KMS-11 (cell line): Measurements from ENCODE around the gene DDI1.
"Not testable (repeated sequence)": the region's sequence is repeated elsewhere in the genome, so short reads cannot be mapped to it uniquely, and the experiment has no call there.

ENCODE experiments used
- H2AFZ ChIP-seq: fragments of 200-600 bp; sonication (generic); 2 replicates; pipeline ENCODE4 v1.6.1; 2016; ENCODE audit warnings: antibody characterized with exemption, mixed run types, low read depth
- H3K27ac ChIP-seq: fragments of 200-600 bp; sonication (generic); 2 replicates; pipeline ENCODE4 v1.6.1; 2016; ENCODE audit warnings: mild to moderate bottlenecking, mixed run types
- H3K27me3 ChIP-seq: fragments of 200-600 bp; sonication (generic); 2 replicates; pipeline ENCODE4 v1.6.1; 2017; ENCODE audit warnings: mild to moderate bottlenecking, low read depth, mixed run types, moderate library complexity; ENCODE audit not compliant: insufficient read depth
- H3K36me3 ChIP-seq: fragments of 200-600 bp; sonication (generic); 2 replicates; pipeline ENCODE4 v1.6.1; 2017; ENCODE audit warnings: mild to moderate bottlenecking, mixed run types; ENCODE audit not compliant: insufficient read depth
- H3K4me1 ChIP-seq: fragments of 200-600 bp; sonication (generic); 2 replicates; pipeline ENCODE4 v1.6.1; 2016; ENCODE audit warnings: mild to moderate bottlenecking, low read depth, mixed run types; ENCODE audit not compliant: poor library complexity, severe bottlenecking
- H3K4me2 ChIP-seq: fragments of 200-600 bp; sonication (generic); 2 replicates; pipeline ENCODE4 v1.7.0; 2016; ENCODE audit warnings: mild to moderate bottlenecking, mixed run types
- H3K4me3 ChIP-seq: fragments of 200-600 bp; sonication (generic); IDR thresholded peaks from 2 replicates; pipeline ENCODE4 v1.6.1; 2017; ENCODE audit warnings: low read depth, low read length, mixed read lengths; ENCODE audit not compliant: insufficient read depth
- H3K79me2 ChIP-seq: fragments of 200-600 bp; sonication (generic); 2 replicates; pipeline ENCODE4 v1.6.1; 2016; ENCODE audit warnings: low read depth, mixed run types; ENCODE audit not compliant: insufficient read depth
- H3K9ac ChIP-seq: fragments of 200-600 bp; sonication (generic); 2 replicates; pipeline ENCODE4 v1.6.1; 2016; ENCODE audit warnings: mild to moderate bottlenecking, mixed run types
- H4K20me1 ChIP-seq: fragments of 200-600 bp; sonication (generic); 2 replicates; pipeline ENCODE4 v1.6.1; 2016; ENCODE audit warnings: mild to moderate bottlenecking, mixed run types; ENCODE audit not compliant: insufficient read depth
- CTCF ChIP-seq: fragments of 200-600 bp; sonication (generic); conservative IDR thresholded peaks from 2 replicates; pipeline ENCODE4 v1.6.1; 2017; ENCODE audit warnings: low read depth, mild to moderate bottlenecking, antibody characterized with exemption, low read length, moderate library complexity, mixed read lengths

DDI1 gene

GRCh38 chr11:104046331-104046730 lies 9.9 kb downstream of the DDI1 start:
- no peaks in the 10 kb centered on the region for H3K36me3 ChIP-seq
- no peak overlapping the region for H2AFZ ChIP-seq
- no peaks in the 10 kb centered on the region for H4K20me1 ChIP-seq
- H3K4me1 ChIP-seq, result no peaks in the 10 kb centered on the region
- TF ChIP-seq CTCF, result no peak
- no peaks in the 10 kb centered on the region for H3K79me2 ChIP-seq
- H3K9ac ChIP-seq, result no peak overlapping the region
- no peak overlapping the region for H3K27ac ChIP-seq
- no peak overlapping the region for H3K4me3 ChIP-seq
- no peak overlapping the region for H3K4me2 ChIP-seq
- no peaks in the 10 kb centered on the region for H3K27me3 ChIP-seq

GRCh38 chr11:104046858-104047257 lies 10.4 kb downstream of the DDI1 start:
- not testable (repeated sequence) for H3K4me3 ChIP-seq

GRCh38 chr11:104049116-104049515 lies 12.7 kb downstream of the DDI1 start:
- no peaks in the 10 kb centered on the region for H3K27me3 ChIP-seq
- no peak overlapping the region for H3K27ac ChIP-seq

More at GRCh38 chr11:104046858-104047257, 10.4 kb downstream of the DDI1 start:
- H3K36me3 ChIP-seq, H4K20me1 ChIP-seq, H2AFZ ChIP-seq, H3K4me1 ChIP-seq, H3K79me2 ChIP-seq, H3K4me2 ChIP-seq, H3K9ac ChIP-seq, H3K27me3 ChIP-seq, H3K27ac ChIP-seq: not testable (repeated sequence)

DNA sequence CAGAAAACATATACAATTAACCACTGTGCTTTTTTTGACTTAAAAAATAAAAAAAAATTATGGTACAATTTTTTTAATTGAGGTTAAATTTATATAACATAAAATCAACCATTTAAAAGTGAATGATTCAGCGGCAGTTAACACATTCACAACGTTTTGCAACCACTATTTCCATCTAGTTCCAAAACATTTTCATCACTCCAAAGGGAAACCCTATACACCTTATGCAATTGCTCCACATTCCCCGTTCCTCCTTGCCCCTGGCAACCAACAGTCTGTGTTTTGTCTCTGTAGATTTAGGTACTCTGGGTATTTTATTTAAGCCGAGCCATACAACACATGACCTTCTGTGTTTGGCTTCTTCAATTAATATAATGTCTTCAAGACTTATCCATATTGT lies 15.3 kb downstream of the DDI1 start:
- H4K20me1 ChIP-seq, result no peaks in the 10 kb centered on the region

More at GRCh38 chr11:104049116-104049515, 12.7 kb downstream of the DDI1 start:
- Histone ChIP-seq H3K4me2 (no peak overlapping the region), H4K20me1 (no peaks in the 10 kb centered on the region), H3K36me3 (no peaks in the 10 kb centered on the region), H3K9ac (no peak overlapping the region), H2AFZ (no peak overlapping the region), H3K4me1 (no peaks in the 10 kb centered on the region), H3K4me3 (no peak overlapping the region), H3K79me2 (no peaks in the 10 kb centered on the region)
- no peak for TF ChIP-seq CTCF

More for the DNA sequence above, 15.3 kb downstream of the DDI1 start:
- H3K27ac ChIP-seq, result no peak overlapping the region
- no peak for TF ChIP-seq CTCF
- no peaks in the 10 kb centered on the region for H3K36me3 ChIP-seq
- H3K4me3 ChIP-seq, result no peak overlapping the region
- no peak overlapping the region for H3K4me2 ChIP-seq
- no peaks in the 10 kb centered on the region for H3K79me2 ChIP-seq
- H2AFZ ChIP-seq, result no peak overlapping the region
- no peaks in the 10 kb centered on the region for H3K27me3 ChIP-seq
- H3K4me1 ChIP-seq, result no peaks in the 10 kb centered on the region
- no peak overlapping the region for H3K9ac ChIP-seq
